ENCODE results near the gene PDCD1LG2.

DNA sequence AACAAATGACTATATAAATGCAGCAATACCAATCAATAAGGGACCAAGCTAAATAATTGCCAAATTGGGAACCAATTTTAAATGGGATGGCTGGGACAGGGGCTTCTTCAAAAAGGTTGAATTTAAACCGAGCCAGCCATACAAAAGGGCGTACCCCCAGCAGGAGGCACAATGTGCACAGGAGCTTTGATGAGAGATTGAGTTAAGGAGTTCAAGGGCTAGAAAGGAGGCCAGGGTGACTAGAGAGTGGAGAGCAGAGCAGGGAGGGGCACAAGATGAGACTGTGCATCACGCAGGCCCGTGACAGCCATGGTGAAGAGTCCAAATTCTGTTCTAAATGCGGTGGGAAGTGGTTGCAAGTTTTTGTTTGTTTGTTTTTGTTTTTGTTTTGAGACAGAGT is 23.3 kb upstream of the PDCD1LG2 start:
- no peak for TF ChIP-seq CTCF (IDR thresholded peaks at IDR 0.05)
- TF ChIP-seq POLR2A (IDR thresholded peaks at IDR 0.05): no peak
